Stomach (tissue), 9 donors: ENCODE data around the gene SRPRB. TPM values are rescaled to one million over a fixed set of nuclear protein-coding genes. Genes with fewer than 3 reads are reported as not detected.

ENCODE experiments used
- DNase-seq, 2 donors: peaks; one replicate each; pipeline versions ENCODE4 v3.0.0 to v3.0.0-alpha.2; 2013 to 2019
- H3K27ac ChIP-seq, 5 donors: fragments of 200-600 bp in 4 of 5; sonication (generic) in 4 of 5; one replicate each; pipeline ENCODE4 v1.5.1; 2013 to 2019; ENCODE audit warnings: mild to moderate bottlenecking in 1 of 5, moderate library complexity in 1 of 5
- H3K27me3 ChIP-seq, 3 donors: fragments of 200-600 bp; sonication (generic); one replicate each; pipeline ENCODE4 v1.5.1; 2017 to 2019; ENCODE audit warnings: mixed run types in 1 of 3
- H3K36me3 ChIP-seq, 4 donors: fragments of 200-600 bp; sonication (generic); 1 replicate in 3 of 4; 2 replicates in 1 of 4; pipeline ENCODE4 v1.5.1; 2016 to 2019
- H3K4me1 ChIP-seq, 4 donors: fragments of 200-600 bp; sonication (generic); one replicate each; pipeline ENCODE4 v1.5.1; 2016 to 2019
- H3K4me3 ChIP-seq, 4 donors: fragments of 200-600 bp; sonication (generic) in 3 of 4; one replicate each; pipeline ENCODE4 v1.5.1; 2016 to 2019; ENCODE audit warnings: mild to moderate bottlenecking in 1 of 4
- H3K9me3 ChIP-seq, 4 donors: fragments of 200-600 bp; sonication (generic); one replicate each; pipeline ENCODE4 v1.5.1; 2016 to 2019
- EP300 ChIP-seq: sonication (generic); formaldehyde crosslinking; IDR thresholded peaks from one replicate; pipeline ENCODE4 v1.6.1; 2017; ENCODE audit warnings: antibody characterized with exemption
- POLR2A ChIP-seq, 4 donors: fragments of 450-650 bp; IDR thresholded peaks; one replicate each; pipeline ENCODE4 v1.6.1; 2016; ENCODE audit warnings: antibody characterized with exemption in 4 of 4, control low read depth in 2 of 4, mild to moderate bottlenecking in 1 of 4, moderate library complexity in 1 of 4
- POLR2AphosphoS5 ChIP-seq, 3 donors: sonication (generic); formaldehyde crosslinking; IDR thresholded peaks; one replicate each; pipeline ENCODE4 v1.6.1; 2016; ENCODE audit warnings: antibody characterized with exemption in 3 of 3
- WGBS, 5 donors: extraction: QIAGEN DNeasy Blood & Tissue Kit in 3 of 5; methylation state at CpG; one replicate each; pipeline versions ENCODE4 v1.1.5 to v1.1.7; 2013 to 2018; 5-methylcytosine and 5-hydroxymethylcytosine counted together
- intact Hi-C: fragments of 100-400 bp; cut with DNase I; formaldehyde crosslinking; loops from one replicate; pipeline ENCODE4 v1.15.1; 2023; ENCODE audit warnings: low total_unique reads
- polyA plus RNA-seq, 3 donors: library from polyadenylated mRNA; stranded (reverse); fragments of 200-250 nt; gene quantifications; one replicate each; pipeline ENCODE4 v1.2.3, GENCODE V29; 2013
- total RNA-seq, 5 donors: library from RNA; depleted of rRNA; stranded (reverse); fragments of >200 nt; gene quantifications; one replicate each; pipeline versions ENCODE4 v1.1.0 to v1.2.3, GENCODE V29; 2014 to 2016
- TF ChIP-seq, protein P1 (sequence below), 7 experiments: fragments of 450-650 bp in 4 of 7; fragments of 200-600 bp in 3 of 7; sonication (generic) in 3 of 7; IDR thresholded peaks; one replicate each; pipeline ENCODE4 v1.5.1; 2016 to 2019; ENCODE audit warnings: antibody characterized with exemption in 7 of 7, control low read depth in 2 of 7, mild to moderate bottlenecking in 1 of 7
- donor health status: healthy with polysubstance abuse.
- donor health status: Bipolar disorder and iron deficiency.
- donor health status: healthy.

SRPRB gene
- total and polyA plus RNA-seq, 8 donors = 5.3 to 54.9 (median 18.2) TPM

DNA sequence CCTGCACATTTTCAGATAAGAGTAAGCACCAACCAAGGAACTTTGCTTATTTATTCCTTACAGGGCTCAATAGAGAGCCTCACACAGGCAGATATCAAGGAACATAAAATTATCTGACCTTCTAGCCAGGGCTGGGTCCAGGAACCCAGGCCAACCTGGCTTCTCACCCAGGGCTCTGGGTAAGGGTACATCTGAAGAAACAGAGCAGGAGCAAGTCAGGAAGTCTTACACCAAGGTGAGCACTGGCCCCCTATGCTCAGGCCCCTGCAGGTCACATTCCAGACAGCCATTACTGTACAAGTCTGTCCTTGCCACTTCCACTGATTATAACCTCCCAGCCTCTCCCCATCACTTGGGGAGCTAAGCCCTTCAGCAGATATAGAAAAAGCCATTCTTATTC lies 40.4 kb upstream of the SRPRB start:
- Histone ChIP-seq H3K4me1 (peaks cover 0 to 2% (median 0%) of the 10 kb centered on the region in 4 donors), H3K27ac (no peak overlapping the region), H3K9me3 (no peaks in the 10 kb centered on the region), H3K4me3 (no peak overlapping the region), H3K36me3 (no peaks in the 10 kb centered on the region), H3K27me3 (no peaks in the 10 kb centered on the region)
- DNase-seq = no peak
- no peak for TF ChIP-seq POLR2A (IDR thresholded peaks at IDR 0.05)
- TF ChIP-seq, protein P1, sequence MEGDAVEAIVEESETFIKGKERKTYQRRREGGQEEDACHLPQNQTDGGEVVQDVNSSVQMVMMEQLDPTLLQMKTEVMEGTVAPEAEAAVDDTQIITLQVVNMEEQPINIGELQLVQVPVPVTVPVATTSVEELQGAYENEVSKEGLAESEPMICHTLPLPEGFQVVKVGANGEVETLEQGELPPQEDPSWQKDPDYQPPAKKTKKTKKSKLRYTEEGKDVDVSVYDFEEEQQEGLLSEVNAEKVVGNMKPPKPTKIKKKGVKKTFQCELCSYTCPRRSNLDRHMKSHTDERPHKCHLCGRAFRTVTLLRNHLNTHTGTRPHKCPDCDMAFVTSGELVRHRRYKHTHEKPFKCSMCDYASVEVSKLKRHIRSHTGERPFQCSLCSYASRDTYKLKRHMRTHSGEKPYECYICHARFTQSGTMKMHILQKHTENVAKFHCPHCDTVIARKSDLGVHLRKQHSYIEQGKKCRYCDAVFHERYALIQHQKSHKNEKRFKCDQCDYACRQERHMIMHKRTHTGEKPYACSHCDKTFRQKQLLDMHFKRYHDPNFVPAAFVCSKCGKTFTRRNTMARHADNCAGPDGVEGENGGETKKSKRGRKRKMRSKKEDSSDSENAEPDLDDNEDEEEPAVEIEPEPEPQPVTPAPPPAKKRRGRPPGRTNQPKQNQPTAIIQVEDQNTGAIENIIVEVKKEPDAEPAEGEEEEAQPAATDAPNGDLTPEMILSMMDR (IDR thresholded peaks at IDR 0.05) = no peak
- TF ChIP-seq EP300 = no peak
- TF ChIP-seq POLR2AphosphoS5 (IDR thresholded peaks at IDR 0.05) = no peak
- intact Hi-C loops = no loop called here

DNA sequence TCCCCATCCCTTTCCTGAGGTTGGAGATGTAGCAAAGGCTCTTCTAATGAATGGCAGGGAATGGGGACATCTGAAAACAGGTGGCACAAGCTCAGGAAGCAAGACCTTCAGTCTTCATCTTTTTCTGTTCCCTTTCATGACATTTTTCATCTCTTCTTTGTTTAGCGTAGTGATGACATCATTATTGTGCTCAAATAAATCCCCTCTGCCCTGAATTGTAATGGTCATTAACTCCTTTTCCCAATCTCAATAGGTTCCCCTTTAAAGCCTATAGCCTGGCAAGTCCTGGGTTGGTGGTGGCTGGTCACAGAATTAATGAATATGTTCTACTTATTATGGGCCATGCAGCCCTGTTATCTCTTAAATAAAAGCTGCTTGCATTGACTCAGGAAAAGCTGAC lies 38.0 kb upstream of the SRPRB start:
- intact Hi-C loops = no loop called here
- WGBS, 5 donors = 74 to 94% (median 84%) methylated on average over 1 of the region's 1 CpG

DNA sequence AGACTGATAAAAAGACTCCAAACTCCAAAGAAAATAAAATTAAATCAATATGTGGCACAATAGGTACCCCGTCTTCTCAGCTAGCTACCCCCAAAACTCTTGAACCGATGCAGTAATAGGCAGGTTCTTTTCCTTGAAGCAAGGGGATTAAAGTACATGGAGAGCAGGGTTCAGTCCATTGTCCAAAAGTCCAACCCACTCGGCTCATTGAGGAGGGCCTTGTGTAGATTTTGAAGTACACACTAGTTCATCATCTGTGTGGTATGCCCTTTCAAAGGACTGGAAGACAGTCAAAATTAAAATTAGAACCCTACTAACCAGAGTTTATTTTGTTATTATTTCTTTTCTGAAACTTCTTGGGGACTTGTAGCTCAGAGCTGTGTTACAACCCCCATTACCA lies 36.1 kb upstream of the SRPRB start:
- H3K4me1 ChIP-seq = no peaks in the 10 kb centered on the region
- H3K36me3 ChIP-seq = no peaks in the 10 kb centered on the region
- TF ChIP-seq POLR2AphosphoS5 (IDR thresholded peaks at IDR 0.05) (no peak), POLR2A (IDR thresholded peaks at IDR 0.05) (no peak), EP300 (no peak)
- TF ChIP-seq, protein P1 (IDR thresholded peaks at IDR 0.05) = no peak
- intact Hi-C loops = no loop called here
- WGBS, 5 donors = 80 to 88% (median 84%) methylated on average over 3 of the region's 3 CpGs
- no peak for DNase-seq
- H3K27me3 ChIP-seq = no peaks in the 10 kb centered on the region
- no peak overlapping the region for H3K4me3 ChIP-seq
- no peaks in the 10 kb centered on the region for H3K9me3 ChIP-seq
- no peak overlapping the region for H3K27ac ChIP-seq

More for the DNA sequence above, 38.0 kb upstream of the SRPRB start:
- DNase-seq = no peak
- Histone ChIP-seq H3K36me3 (no peaks in the 10 kb centered on the region), H3K4me1 (peaks cover 0 to 2% (median 0%) of the 10 kb centered on the region in 4 donors), H3K4me3 (no peak overlapping the region), H3K27ac (no peak overlapping the region), H3K9me3 (no peaks in the 10 kb centered on the region), H3K27me3 (no peaks in the 10 kb centered on the region)
- TF ChIP-seq POLR2AphosphoS5 (IDR thresholded peaks at IDR 0.05) = no peak
- TF ChIP-seq EP300 = no peak
- no peak for TF ChIP-seq POLR2A (IDR thresholded peaks at IDR 0.05)

DNA sequence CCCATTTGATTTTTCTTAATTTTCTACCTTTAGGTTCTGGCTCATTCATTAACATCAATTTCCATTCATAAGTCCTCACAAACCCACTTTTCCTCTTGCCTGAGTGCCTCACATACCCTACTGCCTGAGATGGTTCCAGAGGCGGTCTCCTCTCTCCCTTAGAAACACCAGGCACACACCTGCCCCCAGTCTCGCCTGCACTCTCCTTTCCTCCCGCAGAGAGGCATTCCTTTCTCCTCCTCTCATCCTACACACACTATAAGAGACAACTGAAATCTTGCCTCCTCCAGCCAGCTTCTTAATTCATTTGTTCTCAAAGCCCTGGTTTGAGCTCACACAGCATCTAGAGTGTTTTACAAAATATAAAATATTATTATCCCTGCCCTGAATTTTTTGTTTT lies 31.9 kb upstream of the SRPRB start:
- Histone ChIP-seq H3K36me3 (no peaks in the 10 kb centered on the region), H3K9me3 (no peaks in the 10 kb centered on the region), H3K4me1 (no peaks in the 10 kb centered on the region), H3K27ac (no peak overlapping the region), H3K27me3 (no peaks in the 10 kb centered on the region), H3K4me3 (no peak overlapping the region)
- intact Hi-C loops = no loop called here
- TF ChIP-seq EP300 (no peak), POLR2AphosphoS5 (IDR thresholded peaks at IDR 0.05) (no peak), POLR2A (IDR thresholded peaks at IDR 0.05) (no peak)
- TF ChIP-seq, protein P1 (IDR thresholded peaks at IDR 0.05) = no peak
- 76 to 87% (median 83%) methylated on average over 3 of the region's 3 CpGs for WGBS, 5 donors
- no peak for DNase-seq

DNA sequence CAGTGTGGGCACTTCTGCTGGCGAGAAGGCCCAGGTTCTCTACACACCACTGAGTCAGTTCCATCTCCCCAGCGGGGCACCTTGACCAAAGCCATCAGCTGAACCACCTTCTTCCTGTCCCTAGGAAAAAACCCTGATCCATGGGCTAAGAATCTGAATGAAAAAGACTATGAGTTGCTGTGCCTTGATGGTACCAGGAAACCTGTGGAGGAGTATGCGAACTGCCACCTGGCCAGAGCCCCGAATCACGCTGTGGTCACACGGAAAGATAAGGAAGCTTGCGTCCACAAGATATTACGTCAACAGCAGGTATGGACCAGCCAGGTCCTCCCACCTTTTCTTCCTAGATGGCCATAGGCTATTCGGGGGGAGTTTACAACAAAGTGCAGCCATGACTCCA lies 30.3 kb upstream of the SRPRB start:
- DNase-seq = no peak
- Histone ChIP-seq H3K36me3 (no peaks in the 10 kb centered on the region), H3K27ac (no peak overlapping the region), H3K4me3 (no peak overlapping the region), H3K27me3 (no peaks in the 10 kb centered on the region), H3K4me1 (no peaks in the 10 kb centered on the region), H3K9me3 (no peaks in the 10 kb centered on the region)
- WGBS, 5 donors = 71 to 89% (median 85%) methylated on average over 9 of the region's 9 CpGs
- TF ChIP-seq POLR2A (IDR thresholded peaks at IDR 0.05) (no peak), POLR2AphosphoS5 (IDR thresholded peaks at IDR 0.05) (no peak), EP300 (no peak)
- TF ChIP-seq, protein P1 (IDR thresholded peaks at IDR 0.05) = no peak
- intact Hi-C loops = no loop called here
